Endodermal cell (in vitro differentiated cells): Measurements from ENCODE around the gene SLC22A3. TPM values are rescaled to one million over a fixed set of nuclear protein-coding genes. Genes with fewer than 3 reads are reported as not detected.

ENCODE experiments used
- DNase-seq: peaks from one replicate; pipeline ENCODE4 v3.0.0-alpha.2; 2017
- H3K27ac ChIP-seq: 2 replicates; pipeline ENCODE4 v1.5.1; 2013; ENCODE audit warnings: mild to moderate bottlenecking, low read depth, low read length, moderate library complexity
- H3K27me3 ChIP-seq: 2 replicates; pipeline ENCODE4 v1.6.1; 2013; ENCODE audit warnings: mild to moderate bottlenecking, low read length, moderate library complexity; ENCODE audit not compliant: insufficient read depth, control insufficient read depth, poor library complexity, severe bottlenecking
- H3K36me3 ChIP-seq: 2 replicates; pipeline ENCODE4 v1.7.0; 2013; ENCODE audit warnings: mild to moderate bottlenecking, low read length, moderate library complexity; ENCODE audit not compliant: control insufficient read depth, insufficient read depth
- H3K4me1 ChIP-seq: one replicate; pipeline ENCODE4 v1.7.0; 2013; ENCODE audit warnings: low read length; ENCODE audit not compliant: control insufficient read depth, insufficient read depth
- H3K4me3 ChIP-seq: 2 replicates; pipeline ENCODE4 v1.5.1; 2013; ENCODE audit warnings: mild to moderate bottlenecking, low read length, moderate library complexity
- H3K9ac ChIP-seq: 2 replicates; pipeline ENCODE4 v1.6.1; 2013; ENCODE audit warnings: mild to moderate bottlenecking, low read length, moderate library complexity; ENCODE audit not compliant: poor library complexity, severe bottlenecking; ENCODE audit errors: extremely low read depth
- H3K9me3 ChIP-seq: 2 replicates; pipeline ENCODE4 v1.6.1; 2013; ENCODE audit warnings: mild to moderate bottlenecking, low read length, moderate library complexity; ENCODE audit not compliant: control insufficient read depth
- H3K27ac Mint-ChIP-seq: 2 replicates; pipeline ENCODE4 v1.8.0; 2020; ENCODE audit warnings: mixed read lengths
- H3K27me3 Mint-ChIP-seq: 2 replicates; pipeline ENCODE4 v1.8.0; 2021; ENCODE audit warnings: mild to moderate bottlenecking, mixed read lengths; ENCODE audit not compliant: insufficient read depth
- H3K36me3 Mint-ChIP-seq: 2 replicates; pipeline ENCODE4 v1.8.0; 2020; ENCODE audit warnings: low read depth, mixed read lengths
- H3K4me1 Mint-ChIP-seq: 2 replicates; pipeline ENCODE4 v1.8.0; 2020; ENCODE audit warnings: mixed read lengths
- H3K4me3 Mint-ChIP-seq: 2 replicates; pipeline ENCODE4 v1.8.0; 2020; ENCODE audit warnings: mild to moderate bottlenecking, moderate library complexity, mixed read lengths
- H3K9me3 Mint-ChIP-seq: 2 replicates; pipeline ENCODE4 v1.8.0; 2020; ENCODE audit warnings: mild to moderate bottlenecking, mixed read lengths
- CTCF ChIP-seq: fragments of 200-600 bp; sonication (generic); conservative IDR thresholded peaks from 2 replicates; pipeline ENCODE4 v1.5.0; 2021; ENCODE audit warnings: antibody characterized with exemption, mild to moderate bottlenecking
- WGBS, 2 experiments: methylation state at CpG; one replicate each; pipeline versions ENCODE4 v1.1.5 to v1.1.7; 2013; ENCODE audit warnings: missing lambda C conversion rate in 2 of 2, mixed read lengths in 1 of 2; ENCODE audit not compliant: insufficient coverage in 1 of 2, insufficient read length in 1 of 2; 5-methylcytosine and 5-hydroxymethylcytosine counted together
- total RNA-seq, 2 donors: library from RNA; stranded (reverse); fragmentation: NEBNext Ultra II Directional in 1 of 2; extraction: Animal tissue kit (Norgen Biotek cat#: 25700) in 1 of 2; gene quantifications; 2 replicates in 1 of 2; 3 replicates in 1 of 2; pipeline ENCODE4 v1.2.1, GENCODE V29; 2021

Gene SLC22A3
- total RNA-seq, 2 donors from 2014 or later: 3.1 to 7.4 TPM

- no peaks in the 10 kb centered on the region for H3K9me3 Mint-ChIP-seq
- peaks cover 10% of the 10 kb centered on the region for H3K4me1 Mint-ChIP-seq
- peak; percentile 80 for DNase-seq
- H3K27me3 ChIP-seq: peaks cover 34% of the 10 kb centered on the region
- 24 to 38% methylated on average over 40 to 74 of the region's 74 CpGs for WGBS, 2 experiments
- peak overlapping the region; percentile 64 for H3K4me3 Mint-ChIP-seq
- peak overlapping the region; percentile 53 for H3K4me3 ChIP-seq
- H3K27ac Mint-ChIP-seq: no peak overlapping the region
- H3K9ac ChIP-seq: no peak overlapping the region
- no peak overlapping the region for H3K27ac ChIP-seq
- peaks cover 2% of the 10 kb centered on the region for H3K4me1 ChIP-seq
- TF ChIP-seq CTCF: no peak
- H3K9me3 ChIP-seq: no peaks in the 10 kb centered on the region
- H3K36me3 ChIP-seq: no peaks in the 10 kb centered on the region
- peaks cover 55% of the 10 kb centered on the region for H3K27me3 Mint-ChIP-seq
- H3K36me3 Mint-ChIP-seq: no peaks in the 10 kb centered on the region
Measured at GRCh38 chr6:160347259-160348222, 637 bp upstream of the SLC22A3 start.

GRCh38 chr6:160349020-160349441, 853 bp downstream of the SLC22A3 start:
- Histone ChIP-seq H3K27ac (no peak overlapping the region), H3K27me3 (peaks cover 34% of the 10 kb centered on the region), H3K9ac (peak overlapping the region; percentile 57), H3K9me3 (no peaks in the 10 kb centered on the region), H3K4me3 (peak overlapping the region; percentile 80), H3K4me1 (peaks cover 2% of the 10 kb centered on the region), H3K36me3 (no peaks in the 10 kb centered on the region)
- TF ChIP-seq CTCF: peak; percentile 6
- 1 to 2% methylated on average over 21 to 23 of the region's 23 CpGs for WGBS, 2 experiments
- H3K36me3 Mint-ChIP-seq: no peaks in the 10 kb centered on the region
- no peak overlapping the region for H3K27ac Mint-ChIP-seq
- no peak for DNase-seq
- peaks cover 53% of the 10 kb centered on the region for H3K27me3 Mint-ChIP-seq
- no peaks in the 10 kb centered on the region for H3K9me3 Mint-ChIP-seq
- peaks cover 20% of the 10 kb centered on the region for H3K4me1 Mint-ChIP-seq
- peak overlapping the region; percentile 64 for H3K4me3 Mint-ChIP-seq

- no peak for DNase-seq
- Mint-ChIP-seq H3K4me1 (peaks cover 25% of the 10 kb centered on the region), H3K4me3 (peak overlapping the region; percentile 64), H3K27me3 (peaks cover 53% of the 10 kb centered on the region), H3K36me3 (no peaks in the 10 kb centered on the region), H3K27ac (no peak overlapping the region), H3K9me3 (no peaks in the 10 kb centered on the region)
- Histone ChIP-seq H3K9me3 (no peaks in the 10 kb centered on the region), H3K36me3 (no peaks in the 10 kb centered on the region), H3K27ac (no peak overlapping the region), H3K4me1 (peaks cover 2% of the 10 kb centered on the region), H3K9ac (peak overlapping the region; percentile 57), H3K27me3 (peaks cover 34% of the 10 kb centered on the region), H3K4me3 (peak overlapping the region; percentile 80)
- no peak for TF ChIP-seq CTCF
- WGBS, 2 experiments: 55 to 60% methylated on average over 6 to 11 of the region's 11 CpGs
Measured at GRCh38 chr6:160349814-160350350, 1.7 kb downstream of the SLC22A3 start.
